Uterus (tissue), 2 donors: ENCODE data around the gene PCBP2.

Source experiments
- POLR2A ChIP-seq, 2 donors: fragments of 450-650 bp; IDR thresholded peaks; one replicate each; pipeline ENCODE4 v1.6.1; 2016; ENCODE audit warnings: antibody characterized with exemption in 2 of 2, mild to moderate bottlenecking in 1 of 2, moderate library complexity in 1 of 2
- TF ChIP-seq, protein P1 (sequence below), 4 experiments: fragments of 200-600 bp in 2 of 4; fragments of 450-650 bp in 2 of 4; sonication (generic) in 2 of 4; IDR thresholded peaks; one replicate each; pipeline ENCODE4 v1.5.1; 2016 to 2019; ENCODE audit warnings: antibody characterized with exemption in 4 of 4, mild to moderate bottlenecking in 2 of 4, moderate library complexity in 1 of 4

DNA sequence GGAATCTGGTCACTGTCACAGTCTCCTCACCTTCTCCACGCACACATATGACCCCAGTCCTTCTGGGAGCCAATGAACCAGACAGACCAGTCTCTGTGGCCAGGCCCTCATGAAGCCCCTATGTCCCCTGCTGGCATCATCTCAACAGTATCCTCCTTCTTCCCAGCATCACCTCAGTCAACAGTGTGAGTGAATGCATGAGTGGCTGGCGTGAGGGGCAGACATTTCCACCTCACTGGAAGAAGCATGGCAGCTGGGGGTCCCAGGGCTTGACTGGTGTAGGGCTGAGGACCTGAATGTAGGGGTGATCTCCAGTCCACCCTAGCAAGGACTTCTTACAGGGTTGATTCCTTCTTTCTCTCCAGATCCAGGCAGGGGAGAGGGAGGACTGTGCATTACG, 45.6 kb downstream of the PCBP2 start:
- no peak for TF ChIP-seq POLR2A (IDR thresholded peaks at IDR 0.05)
- TF ChIP-seq, protein P1, sequence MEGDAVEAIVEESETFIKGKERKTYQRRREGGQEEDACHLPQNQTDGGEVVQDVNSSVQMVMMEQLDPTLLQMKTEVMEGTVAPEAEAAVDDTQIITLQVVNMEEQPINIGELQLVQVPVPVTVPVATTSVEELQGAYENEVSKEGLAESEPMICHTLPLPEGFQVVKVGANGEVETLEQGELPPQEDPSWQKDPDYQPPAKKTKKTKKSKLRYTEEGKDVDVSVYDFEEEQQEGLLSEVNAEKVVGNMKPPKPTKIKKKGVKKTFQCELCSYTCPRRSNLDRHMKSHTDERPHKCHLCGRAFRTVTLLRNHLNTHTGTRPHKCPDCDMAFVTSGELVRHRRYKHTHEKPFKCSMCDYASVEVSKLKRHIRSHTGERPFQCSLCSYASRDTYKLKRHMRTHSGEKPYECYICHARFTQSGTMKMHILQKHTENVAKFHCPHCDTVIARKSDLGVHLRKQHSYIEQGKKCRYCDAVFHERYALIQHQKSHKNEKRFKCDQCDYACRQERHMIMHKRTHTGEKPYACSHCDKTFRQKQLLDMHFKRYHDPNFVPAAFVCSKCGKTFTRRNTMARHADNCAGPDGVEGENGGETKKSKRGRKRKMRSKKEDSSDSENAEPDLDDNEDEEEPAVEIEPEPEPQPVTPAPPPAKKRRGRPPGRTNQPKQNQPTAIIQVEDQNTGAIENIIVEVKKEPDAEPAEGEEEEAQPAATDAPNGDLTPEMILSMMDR (IDR thresholded peaks at IDR 0.05): no peak
